ENCODE results near the gene FAM240A. TPM values are rescaled to one million over a fixed set of nuclear protein-coding genes. Genes with fewer than 3 reads are reported as not detected.
"Not testable (repeated sequence)": the region's sequence is repeated elsewhere in the genome, so short reads cannot be mapped to it uniquely, and the experiment has no call there.

The FAM240A gene
- total RNA-seq, 2 donors from 2014 or later = 0.32 TPM; not detected in 1

- no peaks in the 10 kb centered on the region for H3K27me3 ChIP-seq (replicated peaks; ENCODE audit: insufficient read depth)
These were observed 37.3 kb upstream of the FAM240A start for GRCh38 chr3:46574881-46575576.

GRCh38 chr3:46575577-46576222, 36.6 kb upstream of the FAM240A start:
- TF ChIP-seq POLR2A (IDR thresholded peaks at IDR 0.05) (no peak), CTCF (IDR thresholded peaks at IDR 0.05) (no peak), POLR2AphosphoS5 (IDR thresholded peaks at IDR 0.05) (no peak)
- Histone ChIP-seq H3K4me1 (replicated peaks) (no peaks in the 10 kb centered on the region), H3K27ac (no peak overlapping the region), H3K9me3 (no peaks in the 10 kb centered on the region), H3K36me3 (no peaks in the 10 kb centered on the region), H3K4me3 (no peak overlapping the region), H3K27me3 (replicated peaks; ENCODE audit: insufficient read depth) (no peaks in the 10 kb centered on the region)
- WGBS = 96% methylated on average over 11 of the region's 11 CpGs
- intact Hi-C loops (cut with DNase I) = no loop called here
- no peak for DNase-seq (ENCODE audit: low spot score)

More at GRCh38 chr3:46574881-46575576, 37.3 kb upstream of the FAM240A start:
- Histone ChIP-seq H3K9me3 (no peaks in the 10 kb centered on the region), H3K36me3 (no peaks in the 10 kb centered on the region), H3K4me3 (no peak overlapping the region), H3K27ac (no peak overlapping the region), H3K4me1 (replicated peaks) (no peaks in the 10 kb centered on the region)
- TF ChIP-seq CTCF (IDR thresholded peaks at IDR 0.05) (no peak), POLR2AphosphoS5 (IDR thresholded peaks at IDR 0.05) (no peak), POLR2A (IDR thresholded peaks at IDR 0.05) (no peak)
- 75% methylated on average over 5 of the region's 5 CpGs for WGBS
- intact Hi-C loops (cut with DNase I) = no loop called here
- no peak for DNase-seq (ENCODE audit: low spot score)

- no peak overlapping the region for H3K27ac ChIP-seq
- H3K9me3 ChIP-seq = no peaks in the 10 kb centered on the region
- no peak for DNase-seq (ENCODE audit: low spot score)
- H3K27me3 ChIP-seq (replicated peaks; ENCODE audit: insufficient read depth) = no peaks in the 10 kb centered on the region
- TF ChIP-seq POLR2AphosphoS5 (IDR thresholded peaks at IDR 0.05) = no peak
- no peak for TF ChIP-seq CTCF (IDR thresholded peaks at IDR 0.05)
- TF ChIP-seq POLR2A (IDR thresholded peaks at IDR 0.05) = no peak
- H3K4me3 ChIP-seq = no peak overlapping the region
- intact Hi-C loops (cut with DNase I) = no loop called here
- no peaks in the 10 kb centered on the region for H3K36me3 ChIP-seq
- WGBS = 86% methylated on average over 10 of the region's 10 CpGs
- no peaks in the 10 kb centered on the region for H3K4me1 ChIP-seq (replicated peaks)
These were observed 35.9 kb upstream of the FAM240A start for GRCh38 chr3:46576386-46576785.

GRCh38 chr3:46576879-46577278, 35.4 kb upstream of the FAM240A start:
- Histone ChIP-seq H3K4me1 (replicated peaks) (no peaks in the 10 kb centered on the region), H3K36me3 (no peaks in the 10 kb centered on the region), H3K27me3 (replicated peaks; ENCODE audit: insufficient read depth) (no peaks in the 10 kb centered on the region), H3K9me3 (no peaks in the 10 kb centered on the region), H3K4me3 (no peak overlapping the region), H3K27ac (no peak overlapping the region)
- no peak for DNase-seq (ENCODE audit: low spot score)
- intact Hi-C loops (cut with DNase I) = no loop called here
- no peak for TF ChIP-seq POLR2AphosphoS5 (IDR thresholded peaks at IDR 0.05)
- no peak for TF ChIP-seq POLR2A (IDR thresholded peaks at IDR 0.05)
- WGBS = 60% methylated on average over 21 of the region's 21 CpGs

GRCh38 chr3:46577580-46578249, 34.6 kb upstream of the FAM240A start:
- H3K4me3 ChIP-seq; DNase-seq (ENCODE audit: low spot score); H3K4me1 ChIP-seq (replicated peaks); H3K36me3 ChIP-seq; H3K27ac ChIP-seq; H3K9me3 ChIP-seq; intact Hi-C loops (cut with DNase I); H3K27me3 ChIP-seq (replicated peaks; ENCODE audit: insufficient read depth): not testable (repeated sequence)
- WGBS = 90% methylated on average over 17 of the region's 18 CpGs

Measured in prostate gland (tissue), 2 donors.